Measurements from ENCODE around the gene ANAPC2. TPM values are rescaled to one million over a fixed set of nuclear protein-coding genes. Genes with fewer than 3 reads are reported as not detected.

Gene ANAPC2
- total RNA-seq, 1 donor from 2014 or later, result 65.0 TPM

Small RNAs within 50 kb of the gene (microRNA-seq; reads per million reads assigned to microRNA genes)
- gene MIR3621, result not detected

Other genes starting within 250 kb of the ANAPC2 start
- gene FBXW5, start 243.8 kb downstream of the ANAPC2 start, total RNA-seq (ENCODE audit: low replicate concordance), result 82.8 and 110 TPM in 2 replicates
- gene C8G, start 243.3 kb downstream of the ANAPC2 start, total RNA-seq (ENCODE audit: low replicate concordance), result 2.8 and 4.1 TPM in 2 replicates
- 7.9 and 8.3 TPM in 2 replicates for gene LCN12, start 236.3 kb downstream of the ANAPC2 start, total RNA-seq (ENCODE audit: low replicate concordance)
- 1.4 and 1.7 TPM in 2 replicates for gene PTGDS, start 211.1 kb downstream of the ANAPC2 start, total RNA-seq (ENCODE audit: low replicate concordance)
- gene LCNL1, start 205.6 kb downstream of the ANAPC2 start, total RNA-seq (ENCODE audit: low replicate concordance), result not detected in 2 replicates
- 63.4 and 100 TPM in 2 replicates for gene PAXX, start 196.1 kb downstream of the ANAPC2 start, total RNA-seq (ENCODE audit: low replicate concordance)
- 38.6 and 63.3 TPM in 2 replicates for gene CLIC3, start 192.0 kb downstream of the ANAPC2 start, total RNA-seq (ENCODE audit: low replicate concordance)
- gene ABCA2, start 160.3 kb downstream of the ANAPC2 start, total RNA-seq (ENCODE audit: low replicate concordance), result 44.7 and 47.7 TPM in 2 replicates
- gene FUT7, start 156.5 kb downstream of the ANAPC2 start, total RNA-seq (ENCODE audit: low replicate concordance), result not detected in 2 replicates
- gene NPDC1, start 142.4 kb downstream of the ANAPC2 start, total RNA-seq (ENCODE audit: low replicate concordance), result 68.0 and 70.3 TPM in 2 replicates
- gene ENTPD2, start 134.5 kb downstream of the ANAPC2 start, total RNA-seq (ENCODE audit: low replicate concordance), result 3.3 and 6.4 TPM in 2 replicates
- 19.1 and 21.9 TPM in 2 replicates for gene SAPCD2, start 118.0 kb downstream of the ANAPC2 start, total RNA-seq (ENCODE audit: low replicate concordance)
- 3.4 and 5.4 TPM in 2 replicates for gene UAP1L1, start 111.0 kb downstream of the ANAPC2 start, total RNA-seq (ENCODE audit: low replicate concordance)
- 50.3 and 58.9 TPM in 2 replicates for gene MAN1B1, start 101.6 kb downstream of the ANAPC2 start, total RNA-seq (ENCODE audit: low replicate concordance)
- gene DPP7, start 73.8 kb downstream of the ANAPC2 start, total RNA-seq (ENCODE audit: low replicate concordance), result 86.5 and 86.7 TPM in 2 replicates
- 0.29 and 0.94 TPM in 2 replicates for gene GRIN1, start 49.4 kb downstream of the ANAPC2 start, total RNA-seq (ENCODE audit: low replicate concordance)
- gene LRRC26, start 18.5 kb downstream of the ANAPC2 start, total RNA-seq (ENCODE audit: low replicate concordance), result 0.77 and 1.4 TPM in 2 replicates
- gene TMEM210, start 16.5 kb downstream of the ANAPC2 start, total RNA-seq (ENCODE audit: low replicate concordance), result not detected in 2 replicates
- 64.9 and 74.8 TPM in 2 replicates for gene SSNA1, start 116 bp upstream of the ANAPC2 start, total RNA-seq (ENCODE audit: low replicate concordance)
- gene TPRN, start 12.2 kb upstream of the ANAPC2 start, total RNA-seq (ENCODE audit: low replicate concordance), result 24.1 and 28.4 TPM in 2 replicates
- gene TMEM203, start 17.1 kb upstream of the ANAPC2 start, total RNA-seq (ENCODE audit: low replicate concordance), result 42.3 and 46.3 TPM in 2 replicates
- gene NDOR1, start 17.1 kb upstream of the ANAPC2 start, total RNA-seq (ENCODE audit: low replicate concordance), result 18.9 and 28.0 TPM in 2 replicates
- gene RNF208, start 33.7 kb upstream of the ANAPC2 start, total RNA-seq (ENCODE audit: low replicate concordance), result 12.1 and 15.7 TPM in 2 replicates
- 0.86 and 1.5 TPM in 2 replicates for gene CYSRT1, start 36.6 kb upstream of the ANAPC2 start, total RNA-seq (ENCODE audit: low replicate concordance)
- gene RNF224, start 38.9 kb upstream of the ANAPC2 start, total RNA-seq (ENCODE audit: low replicate concordance), result 0.36 and 0.48 TPM in 2 replicates
- 0.41 and 0.81 TPM in 2 replicates for gene SLC34A3, start 42.3 kb upstream of the ANAPC2 start, total RNA-seq (ENCODE audit: low replicate concordance)
- gene TUBB4B, start 52.7 kb upstream of the ANAPC2 start, total RNA-seq (ENCODE audit: low replicate concordance), result 326 and 349 TPM in 2 replicates
- gene STPG3, start 62.7 kb upstream of the ANAPC2 start, total RNA-seq (ENCODE audit: low replicate concordance), result 0.31 TPM in 1 of 2 replicates, not detected in the other
- gene NELFB, start 66.8 kb upstream of the ANAPC2 start, total RNA-seq (ENCODE audit: low replicate concordance), result 52.4 and 61.9 TPM in 2 replicates
- 2.7 and 4.5 TPM in 2 replicates for gene TOR4A, start 89.2 kb upstream of the ANAPC2 start, total RNA-seq (ENCODE audit: low replicate concordance)
- gene NRARP, start 113.7 kb upstream of the ANAPC2 start, total RNA-seq (ENCODE audit: low replicate concordance), result 17.9 and 21.7 TPM in 2 replicates
- 15.5 and 19.5 TPM in 2 replicates for gene EXD3, start 234.6 kb upstream of the ANAPC2 start, total RNA-seq (ENCODE audit: low replicate concordance)
- 6.4 and 14.3 TPM in 2 replicates for gene NOXA1, start 234.8 kb upstream of the ANAPC2 start, total RNA-seq (ENCODE audit: low replicate concordance)

All from type B pancreatic cell (in vitro differentiated cells).